Measurements from ENCODE around the gene UBTF. TPM values are rescaled to one million over a fixed set of nuclear protein-coding genes. Genes with fewer than 3 reads are reported as not detected.

Gene UBTF
- total RNA-seq, 1 donor from 2014 or later, result 101 TPM

- H3K36me3 Mint-ChIP-seq, result peaks cover 7% of the 10 kb centered on the region
Observed at GRCh38 chr17:44188576-44189403, 30.7 kb downstream of the UBTF start.

GRCh38 chr17:44187131-44187899, 32.2 kb downstream of the UBTF start:
- Mint-ChIP-seq H3K27me3 (no peaks in the 10 kb centered on the region), H3K4me1 (ENCODE audit: unreplicated experiment) (peaks cover 28% of the 10 kb centered on the region)

More at GRCh38 chr17:44188576-44189403, 30.7 kb downstream of the UBTF start:
- H3K4me1 Mint-ChIP-seq (ENCODE audit: unreplicated experiment), result peaks cover 30% of the 10 kb centered on the region
- H3K9me3 Mint-ChIP-seq, result no peaks in the 10 kb centered on the region
- H3K4me3 Mint-ChIP-seq, result peak overlapping the region; percentile 100
- H3K27me3 Mint-ChIP-seq, result no peaks in the 10 kb centered on the region
- no peak for DNase-seq (ENCODE audit: extremely low spot score, unreplicated experiment)
- peak overlapping the region; percentile 99 for H3K27ac Mint-ChIP-seq
- TF ChIP-seq CTCF (conservative IDR thresholded peaks at IDR 0.05), result no peak

GRCh38 chr17:44186307-44187130, 33.0 kb downstream of the UBTF start, which contains the start of gene TMUB2:
TSS of gene TMUB2 (plus strand) at chr17:44186972. CDS start at chr17:44187709, 737 bp downstream.
- Mint-ChIP-seq H3K36me3 (peaks cover 13% of the 10 kb centered on the region), H3K27me3 (no peaks in the 10 kb centered on the region), H3K27ac (peak within 1 kb of the TSS; percentile 99), H3K9me3 (no peaks in the 10 kb centered on the region), H3K4me3 (peak within 1 kb of the TSS; percentile 100), H3K4me1 (ENCODE audit: unreplicated experiment) (peaks cover 25% of the 10 kb centered on the region)
- no peak for TF ChIP-seq CTCF (conservative IDR thresholded peaks at IDR 0.05)
- peak; percentile 99 for DNase-seq (ENCODE audit: extremely low spot score, unreplicated experiment)

More at GRCh38 chr17:44187131-44187899, 32.2 kb downstream of the UBTF start:
- DNase-seq (ENCODE audit: extremely low spot score, unreplicated experiment), result no peak
- Mint-ChIP-seq H3K36me3 (peaks cover 7% of the 10 kb centered on the region), H3K27ac (peak overlapping the region; percentile 99), H3K4me3 (peak overlapping the region; percentile 100), H3K9me3 (no peaks in the 10 kb centered on the region)
- TF ChIP-seq CTCF (conservative IDR thresholded peaks at IDR 0.05), result no peak

GRCh38 chr17:44184212-44184810, 35.2 kb downstream of the UBTF start:
- DNase-seq (ENCODE audit: extremely low spot score, unreplicated experiment), result no peak
- no peaks in the 10 kb centered on the region for H3K9me3 Mint-ChIP-seq
- H3K36me3 Mint-ChIP-seq, result peaks cover 14% of the 10 kb centered on the region
- no peak overlapping the region for H3K27ac Mint-ChIP-seq
- no peaks in the 10 kb centered on the region for H3K27me3 Mint-ChIP-seq
- peak overlapping the region; percentile 45 for H3K4me3 Mint-ChIP-seq
- peaks cover 20% of the 10 kb centered on the region for H3K4me1 Mint-ChIP-seq (ENCODE audit: unreplicated experiment)
- TF ChIP-seq CTCF (conservative IDR thresholded peaks at IDR 0.05), result no peak

GRCh38 chr17:44183024-44183423, 36.5 kb downstream of the UBTF start:
- no peak for DNase-seq (ENCODE audit: extremely low spot score, unreplicated experiment)
- Mint-ChIP-seq H3K4me3 (no peak overlapping the region), H3K36me3 (peaks cover 14% of the 10 kb centered on the region), H3K9me3 (no peaks in the 10 kb centered on the region), H3K4me1 (ENCODE audit: unreplicated experiment) (peaks cover 16% of the 10 kb centered on the region), H3K27me3 (no peaks in the 10 kb centered on the region), H3K27ac (no peak overlapping the region)
- TF ChIP-seq CTCF (conservative IDR thresholded peaks at IDR 0.05), result no peak

Data from type B pancreatic cell (in vitro differentiated cells).